22Rv1 (cell line): ENCODE data around the gene TARBP2.

Source experiments
- CTCF ChIP-seq: fragments of 450-650 bp; IDR thresholded peaks from 2 replicates; pipeline ENCODE4 v1.5.1; 2017; ENCODE audit warnings: mild to moderate bottlenecking
- ZFX ChIP-seq: fragments of 450-650 bp; IDR thresholded peaks from 2 replicates; pipeline ENCODE4 v1.6.1; 2017; ENCODE audit warnings: antibody characterized with exemption, borderline replicate concordance

- TF ChIP-seq CTCF (no peak), ZFX (no peak)
Observed at GRCh38 chr12:53523131-53523530, 22.0 kb downstream of the TARBP2 start.
